Keratinocyte (primary cell): ENCODE data around the gene MCM9.

Source experiments
- CTCF ChIP-seq, 3 experiments: IDR thresholded peaks in 1 of 3; conservative IDR thresholded peaks in 1 of 3; optimal IDR thresholded peaks in 1 of 3; 2 replicates in 2 of 3; 3 replicates in 1 of 3; pipeline versions ENCODE3 to v1.5.1; 2011; ENCODE audit warnings: low read length in 3 of 3, mild to moderate bottlenecking in 3 of 3, moderate library complexity in 2 of 3, control low read depth in 1 of 3, inconsistent platforms in 1 of 3; ENCODE audit not compliant: insufficient read depth in 2 of 3; ENCODE audit errors: extremely low read depth in 1 of 3
- EZH2 ChIP-seq: IDR thresholded peaks from one replicate; pipeline ENCODE4 v1.6.1; 2012; ENCODE audit warnings: inconsistent platforms, mild to moderate bottlenecking, low read length, moderate library complexity

GRCh38 chr6:118871331-118871730 lies 63.6 kb downstream of the MCM9 start:
- TF ChIP-seq CTCF (optimal IDR thresholded peaks at IDR 0.05 in 1 of 3, IDR thresholded peaks at IDR 0.05 in 1 of 3, conservative IDR thresholded peaks at IDR 0.05 in 1 of 3; ENCODE audit: extremely low read depth in 1 of 3, insufficient read depth in 2 of 3, low read length in 3 of 3), result no peak
- TF ChIP-seq EZH2, result no peak
